Keratinocyte (primary cell): ENCODE measurements around the gene MTHFD2. TPM values are rescaled to one million over a fixed set of nuclear protein-coding genes. Genes with fewer than 3 reads are reported as not detected.
"Not testable (repeated sequence)": the region's sequence is repeated elsewhere in the genome, so short reads cannot be mapped to it uniquely, and the experiment has no call there.

Experiments used
- DNase-seq: peaks from one replicate; pipeline ENCODE4 v3.0.0-alpha.2; 2011; ENCODE audit warnings: low read depth, missing footprints, low spot score
- FAIRE-seq: peaks from 2 replicates; lab custom pipeline; 2011; peaks lifted over from hg19 to GRCh38; lab: Jason Lieb, UNC
- H2AFZ ChIP-seq: 2 replicates; pipeline ENCODE4 v1.6.0; 2012; ENCODE audit warnings: low read length, control low read depth, inconsistent platforms; ENCODE audit not compliant: control insufficient read depth
- H3K27ac ChIP-seq: 2 replicates; pipeline ENCODE4 v1.5.1; 2011; ENCODE audit warnings: low read length; ENCODE audit not compliant: control insufficient read depth, insufficient read depth
- H3K27me3 ChIP-seq: 3 replicates; pipeline ENCODE4 v1.6.0; 2011; ENCODE audit warnings: low read length; ENCODE audit not compliant: control insufficient read depth, insufficient read depth; ENCODE audit errors: extremely low read depth
- H3K36me3 ChIP-seq, 2 experiments: 2 replicates in 1 of 2; 3 replicates in 1 of 2; pipeline ENCODE4 v1.5.1; 2011; ENCODE audit warnings: low read length in 2 of 2, mild to moderate bottlenecking in 1 of 2; ENCODE audit not compliant: control insufficient read depth in 2 of 2, insufficient read depth in 2 of 2; ENCODE audit errors: extremely low read depth in 1 of 2
- H3K4me1 ChIP-seq: 3 replicates; pipeline ENCODE4 v1.5.1; 2011; ENCODE audit warnings: low read length; ENCODE audit not compliant: control insufficient read depth, insufficient read depth; ENCODE audit errors: extremely low read depth
- H3K4me2 ChIP-seq: 3 replicates; pipeline ENCODE4 v1.6.0; 2011; ENCODE audit warnings: low read depth, low read length; ENCODE audit not compliant: control insufficient read depth, insufficient read depth; ENCODE audit errors: extremely low read depth
- H3K4me3 ChIP-seq, 3 experiments: fragments of 200-600 bp in 1 of 3; sonication (generic) in 1 of 3; 2 replicates in 2 of 3; 3 replicates in 1 of 3; pipeline ENCODE4 v1.5.1; 2011 to 2016; ENCODE audit warnings: low read length in 3 of 3, mild to moderate bottlenecking in 3 of 3, control low read depth in 2 of 3, inconsistent platforms in 1 of 3, low read depth in 1 of 3, mixed read lengths in 1 of 3, mixed run types in 1 of 3, moderate library complexity in 1 of 3; ENCODE audit not compliant: control insufficient read depth in 2 of 3, insufficient read depth in 2 of 3; ENCODE audit errors: extremely low read depth in 1 of 3
- H3K79me2 ChIP-seq: 2 replicates; pipeline ENCODE4 v1.6.0; 2012; ENCODE audit warnings: low read length; ENCODE audit not compliant: control insufficient read depth, insufficient read depth
- H3K9ac ChIP-seq: 3 replicates; pipeline ENCODE4 v1.6.0; 2011; ENCODE audit warnings: low read length; ENCODE audit not compliant: control insufficient read depth, insufficient read depth; ENCODE audit errors: extremely low read depth
- H3K9me1 ChIP-seq: 3 replicates; pipeline ENCODE4 v1.6.0; 2011; ENCODE audit warnings: low read length; ENCODE audit not compliant: control insufficient read depth, insufficient read depth; ENCODE audit errors: extremely low read depth
- H3K9me3 ChIP-seq: 2 replicates; pipeline ENCODE4 v1.5.1; 2012; ENCODE audit warnings: low read depth, low read length; ENCODE audit not compliant: control insufficient read depth
- H4K20me1 ChIP-seq: 3 replicates; pipeline ENCODE4 v1.6.0; 2011; ENCODE audit warnings: low read length; ENCODE audit not compliant: control insufficient read depth, insufficient read depth; ENCODE audit errors: extremely low read depth
- CTCF ChIP-seq, 3 experiments: IDR thresholded peaks in 1 of 3; conservative IDR thresholded peaks in 1 of 3; optimal IDR thresholded peaks in 1 of 3; 2 replicates in 2 of 3; 3 replicates in 1 of 3; pipeline versions ENCODE3 to v1.5.1; 2011; ENCODE audit warnings: low read length in 3 of 3, mild to moderate bottlenecking in 3 of 3, moderate library complexity in 2 of 3, control low read depth in 1 of 3, inconsistent platforms in 1 of 3; ENCODE audit not compliant: insufficient read depth in 2 of 3; ENCODE audit errors: extremely low read depth in 1 of 3
- EZH2 ChIP-seq: IDR thresholded peaks from one replicate; pipeline ENCODE4 v1.6.1; 2012; ENCODE audit warnings: inconsistent platforms, mild to moderate bottlenecking, low read length, moderate library complexity
- dilution Hi-C: fragments of 300-500 bp; cut with MboI; formaldehyde crosslinking; loops from one replicate; pipeline ENCODE4 v1.7.0; 2020; ENCODE audit warnings: low sequenced_read_pairs; ENCODE audit not compliant: extremely low pct_ligation_motif_present
- polyA plus RNA-seq, 5 experiments: library from polyadenylated mRNA; depleted of rRNA in 3 of 5; stranded (reverse) in 3 of 5; stranded (forward) in 1 of 5; unstranded in 1 of 5; fragments of >200 nt; gene quantifications; 1 replicate in 1 of 5; 2 replicates in 3 of 5; 3 replicates in 1 of 5; pipeline versions ENCODE4 v1.2.1 to v1.2.3, GENCODE V29; 2011 to 2012; ENCODE audit warnings: missing spikeins in 2 of 5, low read depth in 1 of 5, low replicate concordance in 1 of 5

Gene MTHFD2
- polyA plus RNA-seq, 1 donor (not counting 4 experiments of a cell fraction or from before 2014, with no cell fraction given), result 114 TPM

GRCh38 chr2:74186038-74186437 is 12.4 kb upstream of the MTHFD2 start:
- Histone ChIP-seq H3K79me2 (no peaks in the 10 kb centered on the region), H3K27me3 (no peaks in the 10 kb centered on the region), H3K4me2 (no peak overlapping the region), H3K9me3 (no peaks in the 10 kb centered on the region), H4K20me1 (no peaks in the 10 kb centered on the region), H3K4me1 (peaks cover 15% of the 10 kb centered on the region), H3K9me1 (no peaks in the 10 kb centered on the region), H3K36me3 (no peaks in the 10 kb centered on the region), H3K9ac (no peak overlapping the region), H3K4me3 (no peak overlapping the region), H2AFZ (no peak overlapping the region), H3K27ac (no peak overlapping the region)
- no peak for FAIRE-seq
- dilution Hi-C loops, result no loop called here
- TF ChIP-seq CTCF (optimal IDR thresholded peaks at IDR 0.05 in 1 of 3, IDR thresholded peaks at IDR 0.05 in 1 of 3, conservative IDR thresholded peaks at IDR 0.05 in 1 of 3; ENCODE audit: extremely low read depth in 1 of 3, insufficient read depth in 2 of 3, low read length in 3 of 3) (no peak), EZH2 (no peak)
- no peak for DNase-seq

- DNase-seq, H3K27me3 ChIP-seq, FAIRE-seq, H3K4me3 ChIP-seq, H3K9me1 ChIP-seq, H3K27ac ChIP-seq, H3K9me3 ChIP-seq, dilution Hi-C loops, H3K4me2 ChIP-seq, H2AFZ ChIP-seq, H3K79me2 ChIP-seq, H3K9ac ChIP-seq, H3K36me3 ChIP-seq, H4K20me1 ChIP-seq: not testable (repeated sequence)
- H3K4me1 ChIP-seq, result peaks cover 15% of the 10 kb centered on the region
Observed at GRCh38 chr2:74186706-74187105, 11.7 kb upstream of the MTHFD2 start.

- Histone ChIP-seq H3K4me1 (peaks cover 15% of the 10 kb centered on the region), H3K27ac (peak overlapping the region; percentile 59), H3K9ac (peak overlapping the region; percentile 14), H3K9me3 (no peaks in the 10 kb centered on the region), H3K4me2 (peak overlapping the region; percentile 42), H3K36me3 (no peaks in the 10 kb centered on the region), H3K4me3 (no peak overlapping the region), H4K20me1 (no peaks in the 10 kb centered on the region), H3K79me2 (no peaks in the 10 kb centered on the region), H3K9me1 (no peaks in the 10 kb centered on the region), H3K27me3 (no peaks in the 10 kb centered on the region), H2AFZ (peak overlapping the region; percentile 70)
- DNase-seq, result peak; percentile 85
- peak; percentile 96 for FAIRE-seq
- TF ChIP-seq EZH2 (no peak), CTCF (optimal IDR thresholded peaks at IDR 0.05 in 1 of 3, IDR thresholded peaks at IDR 0.05 in 1 of 3, conservative IDR thresholded peaks at IDR 0.05 in 1 of 3; ENCODE audit: extremely low read depth in 1 of 3, insufficient read depth in 2 of 3, low read length in 3 of 3) (no peak)
- dilution Hi-C loops, result no loop called here
Observed at GRCh38 chr2:74188018-74188601, 10.3 kb upstream of the MTHFD2 start.
